DMS153 treated with DMSO at 0.1 percent for 48 hours (cell line): Measurements from ENCODE around the gene MYO18A.
"Not testable (repeated sequence)": the region's sequence is repeated elsewhere in the genome, so short reads cannot be mapped to it uniquely, and the experiment has no call there.

Source experiments
- DNase-seq: peaks from one replicate; lab custom pipeline; 2025; ENCODE audit not compliant: unreplicated experiment; lab: John Stamatoyannopoulos, UW

Gene MYO18A

GRCh38 chr17:29196769-29197515 is 16.7 kb upstream of the MYO18A start:
- DNase-seq: no peak

- DNase-seq: no peak
These were observed 15.4 kb upstream of the MYO18A start for GRCh38 chr17:29195465-29196081.

- no peak for DNase-seq
These were observed 14.5 kb upstream of the MYO18A start for GRCh38 chr17:29194669-29195068.

- no peak for DNase-seq
These were observed 12.9 kb upstream of the MYO18A start for GRCh38 chr17:29193146-29193545.

GRCh38 chr17:29190592-29191207 is 10.5 kb upstream of the MYO18A start:
- no peak for DNase-seq

- DNase-seq: no peak
These were observed 9.8 kb upstream of the MYO18A start for GRCh38 chr17:29190039-29190438.

GRCh38 chr17:29189355-29189754 is 9.2 kb upstream of the MYO18A start:
- DNase-seq: no peak

GRCh38 chr17:29181226-29181625 is 1.0 kb upstream of the MYO18A start:
- no peak for DNase-seq

- DNase-seq: no peak
These were observed 576 bp upstream of the MYO18A start for GRCh38 chr17:29180788-29181160.

GRCh38 chr17:29179232-29180033 is 765 bp downstream of the MYO18A start:
- DNase-seq: peak; percentile 53

- DNase-seq: no peak
These were observed 1.4 kb downstream of the MYO18A start for GRCh38 chr17:29178750-29179231.

- DNase-seq: peak; percentile 20
These were observed 2.1 kb downstream of the MYO18A start for GRCh38 chr17:29177871-29178749.

GRCh38 chr17:29177541-29177870 is 2.7 kb downstream of the MYO18A start:
- no peak for DNase-seq

GRCh38 chr17:29176558-29177351 is 3.4 kb downstream of the MYO18A start:
- DNase-seq: peak; percentile 50

GRCh38 chr17:29175349-29175748 is 4.8 kb downstream of the MYO18A start:
- no peak for DNase-seq

- DNase-seq: no peak
These were observed 7.6 kb downstream of the MYO18A start for GRCh38 chr17:29172589-29172988.

GRCh38 chr17:29170682-29171081 is 9.5 kb downstream of the MYO18A start:
- DNase-seq: no peak

- no peak for DNase-seq
These were observed 10.2 kb downstream of the MYO18A start for GRCh38 chr17:29169806-29170591.

GRCh38 chr17:29168759-29169126 is 11.5 kb downstream of the MYO18A start:
- not testable (repeated sequence) for DNase-seq
